HG02610 (cell line): ENCODE data around the gene NUBPL.

Experiments
- ATAC-seq: cut with Tn5 transposase; IDR thresholded peaks from one replicate; pipeline ENCODE4 v1.9.1; 2021; ENCODE audit warnings: mild to moderate bottlenecking, moderate library complexity; ENCODE audit not compliant: unreplicated experiment

NUBPL gene

GRCh38 chr14:31561155-31561846, at the start of gene NUBPL:
TSS of gene NUBPL (plus strand) at chr14:31561404. CDS start at chr14:31561440, 36 bp downstream.
- ATAC-seq = peak; percentile 97

DNA sequence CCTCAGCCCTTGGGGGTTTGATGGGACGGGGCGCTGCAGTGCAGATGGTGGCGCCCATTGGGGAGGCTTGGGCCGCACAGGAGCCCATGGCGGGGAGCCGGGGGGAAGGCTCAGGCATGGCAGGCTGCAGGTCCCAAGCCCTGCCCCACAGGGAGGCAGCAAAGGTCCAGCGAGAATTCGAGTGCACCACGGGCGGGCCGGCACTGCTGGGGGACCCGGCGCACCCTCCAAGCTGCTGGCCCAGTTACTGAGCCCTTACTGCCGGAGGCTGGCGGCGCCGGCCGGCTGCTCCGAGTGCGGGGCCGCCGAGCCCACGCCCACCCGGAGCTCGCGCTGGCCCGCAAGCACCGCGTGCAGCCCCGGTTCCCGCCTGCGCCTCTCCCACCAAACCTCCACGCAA, 34.1 kb upstream of the NUBPL start:
- no peak for ATAC-seq

GRCh38 chr14:31527546-31527945, 33.7 kb upstream of the NUBPL start:
- ATAC-seq = no peak

DNA sequence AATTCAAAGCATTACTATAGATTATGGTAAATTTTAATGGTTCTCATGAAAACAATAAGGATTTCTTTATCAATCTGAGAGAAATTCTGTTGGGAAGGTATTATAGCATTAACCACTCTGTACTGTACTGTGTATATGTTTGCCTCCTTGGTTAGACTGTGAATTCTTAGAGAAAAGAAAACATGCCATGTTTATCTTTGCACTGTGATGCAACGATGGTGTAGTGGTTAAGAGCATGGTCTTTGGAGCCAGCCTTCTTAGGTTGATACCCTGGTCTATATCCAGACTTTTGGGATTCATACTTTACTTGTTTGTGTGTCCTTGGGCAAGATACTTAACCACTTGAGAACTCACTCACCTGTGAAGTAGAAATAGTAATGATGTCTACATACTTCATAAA, 32.2 kb upstream of the NUBPL start:
- no peak for ATAC-seq

DNA sequence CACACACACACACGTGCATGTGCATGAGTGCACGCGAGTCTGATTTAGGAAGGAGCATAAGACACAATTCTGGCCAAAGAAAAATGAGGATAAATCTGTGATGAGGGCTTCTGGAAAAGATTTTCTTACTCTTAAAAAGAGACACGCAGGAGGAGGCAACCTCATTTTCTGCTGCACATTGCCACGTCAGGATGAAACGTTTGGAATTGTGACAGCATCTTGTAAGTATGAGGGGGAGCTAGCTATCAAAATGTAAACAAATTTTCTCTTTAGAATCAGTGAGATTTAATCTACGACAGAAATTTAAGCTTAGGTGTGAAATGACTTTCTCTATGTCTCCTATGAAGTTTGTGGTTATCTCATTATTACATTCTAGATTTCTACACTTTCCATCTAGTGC, 31.1 kb upstream of the NUBPL start:
- no peak for ATAC-seq

- ATAC-seq = no peak
Observed at GRCh38 chr14:31536201-31536960, 24.8 kb upstream of the NUBPL start.

GRCh38 chr14:31541702-31542101, 19.5 kb upstream of the NUBPL start:
- no peak for ATAC-seq

DNA sequence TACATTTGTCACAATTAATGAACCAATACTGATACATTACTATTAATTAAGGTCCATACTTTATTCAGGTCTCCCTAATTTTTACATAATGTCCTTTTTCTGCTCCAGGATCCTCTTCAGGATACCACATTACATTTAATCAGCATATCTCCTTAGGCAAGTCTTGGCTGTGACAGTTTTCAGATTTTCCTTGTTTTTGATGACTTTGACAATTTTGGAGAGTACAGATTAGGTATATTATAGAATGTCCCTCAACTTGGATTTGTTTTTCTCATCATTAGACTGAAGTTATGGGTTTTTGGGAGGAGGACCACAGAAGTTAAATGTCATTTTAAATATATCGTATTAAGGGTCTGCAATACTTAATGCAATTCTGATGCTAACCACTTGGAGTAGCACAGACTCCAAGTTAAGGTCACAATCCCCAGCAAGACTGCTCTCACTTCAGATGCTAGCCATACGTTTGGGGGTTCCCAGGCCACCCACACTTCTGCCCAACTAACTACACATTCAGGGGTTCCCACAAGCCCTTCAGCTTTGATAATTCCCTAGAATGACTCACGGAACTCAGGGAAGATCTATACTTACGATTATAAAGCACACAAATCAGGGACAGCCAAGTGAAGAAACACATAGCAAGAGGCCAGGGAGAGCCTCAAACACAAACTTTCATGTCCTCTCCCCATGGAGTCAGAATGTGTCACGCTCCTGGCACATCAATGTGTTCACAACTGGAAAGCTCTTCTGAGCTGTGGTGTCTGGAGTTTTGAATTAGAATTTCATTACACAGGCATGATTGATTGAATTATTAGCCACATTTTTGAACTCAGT, 17.0 kb upstream of the NUBPL start:
- peak; percentile 60 for ATAC-seq

- ATAC-seq = no peak
Observed at GRCh38 chr14:31544816-31545215, 16.4 kb upstream of the NUBPL start.

DNA sequence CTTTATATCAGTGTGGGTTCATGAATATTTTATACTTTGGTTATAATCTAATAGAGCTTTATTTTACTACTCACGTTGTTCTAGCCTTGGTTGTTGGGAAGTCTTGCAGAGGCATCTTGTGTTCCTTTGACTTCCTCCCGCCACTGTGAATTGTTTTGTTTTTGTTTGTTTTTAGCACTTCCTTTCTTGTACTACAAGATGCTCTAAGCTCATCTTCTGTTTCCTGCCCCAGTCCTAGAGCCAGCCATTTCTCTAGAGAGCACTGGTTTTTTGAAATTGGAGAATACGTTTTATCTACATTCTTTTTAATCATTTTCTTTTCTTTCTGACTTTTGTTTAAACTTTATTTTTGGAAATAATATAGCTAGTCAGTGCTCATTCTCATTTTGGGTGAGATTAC, 15.9 kb upstream of the NUBPL start:
- ATAC-seq = no peak

- ATAC-seq = no peak
Observed at GRCh38 chr14:31549817-31550216, 11.4 kb upstream of the NUBPL start.

- no peak for ATAC-seq
Observed at GRCh38 chr14:31550589-31550988, 10.6 kb upstream of the NUBPL start.

GRCh38 chr14:31556191-31556590, 5.0 kb upstream of the NUBPL start:
- ATAC-seq = no peak

DNA sequence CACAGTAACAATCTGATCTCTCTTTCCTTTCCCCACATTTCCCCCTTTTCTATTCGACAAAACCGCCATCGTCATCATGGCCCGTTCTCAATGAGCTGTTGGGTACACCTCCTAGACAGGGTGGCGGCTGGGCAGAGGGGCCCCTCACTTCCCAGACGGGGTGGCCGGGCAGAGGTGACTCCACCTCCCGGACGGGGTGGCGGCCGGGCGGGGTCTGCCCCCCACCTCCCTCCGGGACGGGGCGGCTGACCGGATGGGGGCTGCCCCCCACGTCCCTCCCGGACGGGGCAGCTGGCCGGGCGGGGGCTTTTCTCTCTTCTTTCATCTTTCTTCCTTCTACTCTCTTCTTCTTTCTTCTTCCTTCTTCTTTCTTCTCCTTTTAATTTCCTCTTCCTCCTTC, 1.3 kb upstream of the NUBPL start:
- no peak for ATAC-seq

DNA sequence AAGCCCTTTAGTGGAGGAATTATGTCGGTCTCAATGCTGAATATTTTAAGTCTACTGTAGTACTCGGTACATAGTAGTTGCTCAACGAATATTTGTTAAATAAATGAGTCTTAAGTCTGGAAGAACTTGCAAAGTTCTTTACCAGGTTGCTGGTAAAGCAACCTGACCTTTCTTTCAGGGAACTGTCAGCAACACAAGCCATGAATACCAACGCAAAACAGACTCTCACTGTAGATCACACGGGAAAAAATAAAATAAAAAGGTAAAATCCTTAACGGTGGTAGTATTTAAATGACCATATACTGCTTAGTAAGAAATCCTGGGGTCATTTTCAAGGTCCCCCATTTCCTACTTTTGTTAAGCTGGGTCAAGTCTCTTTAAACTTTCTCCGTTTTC, 447 bp upstream of the NUBPL start:
- no peak for ATAC-seq

DNA sequence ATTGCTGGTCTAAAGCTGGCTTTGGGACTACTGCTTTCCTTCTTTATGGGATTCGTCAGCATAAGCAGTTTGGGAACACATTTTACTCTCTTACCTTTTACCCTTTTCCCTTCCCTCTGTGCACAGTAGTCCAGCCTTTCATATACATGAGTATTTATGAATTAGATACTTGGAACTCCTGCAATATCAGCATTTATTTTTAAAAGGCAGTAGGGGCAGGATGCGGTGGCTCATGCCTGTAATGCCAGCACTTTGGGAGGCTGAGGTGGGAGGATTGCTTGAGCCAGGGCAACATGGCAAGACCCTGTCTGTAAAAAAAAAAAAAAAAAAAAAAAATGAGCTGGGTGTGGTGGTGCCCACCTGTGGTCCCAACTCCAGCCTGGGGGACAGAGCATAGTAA, 3.0 kb downstream of the NUBPL start:
- no peak for ATAC-seq

- ATAC-seq = no peak
Observed at GRCh38 chr14:31566456-31566855, 5.3 kb downstream of the NUBPL start.

GRCh38 chr14:31567655-31568054, 6.5 kb downstream of the NUBPL start:
- ATAC-seq = no peak

DNA sequence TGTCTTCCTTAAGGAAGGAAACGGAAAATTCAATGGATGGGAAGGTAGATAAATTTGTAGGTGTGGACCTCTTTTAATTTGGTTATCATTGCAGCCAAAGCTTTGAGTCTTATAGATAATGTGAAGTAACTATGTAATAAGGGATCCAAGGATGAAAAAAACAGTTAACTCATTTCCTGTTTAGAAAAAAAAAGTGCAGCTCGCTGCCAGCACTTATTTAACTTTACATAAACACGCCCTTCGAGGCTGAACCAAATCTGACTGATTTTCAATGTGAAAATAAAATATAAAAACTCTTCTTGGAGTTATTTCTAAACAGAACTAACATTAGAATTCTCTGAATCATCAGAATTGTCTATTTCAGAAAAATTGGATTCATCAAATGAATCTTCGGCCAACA, 7.0 kb downstream of the NUBPL start:
- no peak for ATAC-seq

- ATAC-seq = no peak
Observed at GRCh38 chr14:31568671-31569070, 7.5 kb downstream of the NUBPL start.

- no peak for ATAC-seq
Observed at GRCh38 chr14:31572955-31573354, 11.8 kb downstream of the NUBPL start.

- no peak for ATAC-seq
Observed at GRCh38 chr14:31576949-31577348, 15.7 kb downstream of the NUBPL start.
